Amygdala (tissue), 56 donors: ENCODE measurements around the gene DLGAP4.

ENCODE experiments used
- DNase-seq, 56 donors: peaks; one replicate each; lab custom pipeline; 2025; lab: John Stamatoyannopoulos, UW

Gene DLGAP4

DNA sequence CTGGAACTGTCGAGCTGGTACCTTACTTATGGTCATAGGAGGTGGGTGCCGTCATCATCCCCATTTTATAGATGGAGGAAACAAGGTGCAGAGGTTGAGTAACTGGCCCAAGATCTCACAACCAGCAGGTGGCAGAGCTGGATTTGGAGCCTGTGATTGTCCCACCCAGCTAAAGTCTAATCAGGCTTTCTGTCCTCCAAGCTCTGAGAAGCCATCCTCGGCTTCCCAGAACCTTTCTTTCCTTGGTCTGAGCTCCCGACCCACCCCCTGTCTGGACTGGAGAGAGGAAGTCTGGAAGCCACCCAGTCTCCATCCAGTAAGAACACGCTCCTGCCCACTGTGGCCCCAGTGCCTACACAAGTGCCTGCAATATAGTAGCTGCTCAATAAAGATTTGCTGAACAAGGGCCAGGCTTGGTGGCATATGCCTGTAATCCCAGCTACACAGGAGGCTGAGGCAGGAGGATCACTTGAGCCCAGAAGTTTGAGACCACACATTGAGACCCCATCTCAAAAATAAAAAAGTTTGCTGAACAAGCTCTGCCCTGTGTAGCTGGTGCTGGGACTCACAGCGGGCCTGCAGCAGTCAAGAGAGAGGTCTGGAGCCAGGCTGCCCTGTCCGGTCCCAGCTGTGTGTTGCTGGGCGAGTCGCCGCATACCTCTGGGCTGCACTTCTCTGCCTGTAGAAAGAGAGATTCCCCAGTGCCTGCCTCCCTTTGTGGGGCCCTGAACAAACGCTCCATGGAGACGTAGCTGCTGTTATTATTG is 32.5 kb upstream of the DLGAP4 start:
- peak in 3 of 56 donors; percentile 10 to 23 (median 21) for DNase-seq

DNA sequence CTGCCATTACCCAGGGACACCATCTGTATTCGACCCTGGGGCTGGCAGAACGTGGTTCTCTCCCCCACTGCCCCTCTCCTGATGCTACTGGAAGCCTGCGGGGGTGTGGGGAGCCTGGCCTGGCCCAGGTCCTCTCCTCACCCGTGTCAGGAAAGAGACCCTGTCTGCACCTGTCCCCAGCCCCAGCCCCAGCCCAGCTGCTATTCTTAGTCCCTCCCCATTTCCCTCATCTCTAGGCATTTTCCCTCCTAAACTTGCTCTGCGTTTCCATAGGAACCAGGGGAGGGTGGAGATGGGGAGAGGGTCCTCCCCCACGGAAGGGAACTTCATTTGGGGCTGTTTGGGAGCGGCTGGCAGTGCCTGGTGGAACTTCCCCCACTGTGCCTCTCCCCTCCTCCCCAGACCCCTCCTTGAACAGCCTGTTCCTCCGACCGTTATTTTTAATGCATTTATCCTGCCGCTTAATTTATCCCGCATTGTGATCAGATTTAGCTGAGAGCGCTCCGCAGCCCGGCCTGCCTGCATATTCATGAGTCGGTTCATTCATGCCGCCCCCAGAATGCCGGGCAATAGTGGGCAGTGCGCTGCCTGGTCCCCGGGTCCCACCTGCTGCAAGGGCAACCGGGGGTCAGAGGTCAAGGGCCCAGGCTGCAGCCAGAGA is 31.8 kb upstream of the DLGAP4 start:
- peak in 15 of 56 donors; percentile 7 to 51 (median 29) for DNase-seq

DNA sequence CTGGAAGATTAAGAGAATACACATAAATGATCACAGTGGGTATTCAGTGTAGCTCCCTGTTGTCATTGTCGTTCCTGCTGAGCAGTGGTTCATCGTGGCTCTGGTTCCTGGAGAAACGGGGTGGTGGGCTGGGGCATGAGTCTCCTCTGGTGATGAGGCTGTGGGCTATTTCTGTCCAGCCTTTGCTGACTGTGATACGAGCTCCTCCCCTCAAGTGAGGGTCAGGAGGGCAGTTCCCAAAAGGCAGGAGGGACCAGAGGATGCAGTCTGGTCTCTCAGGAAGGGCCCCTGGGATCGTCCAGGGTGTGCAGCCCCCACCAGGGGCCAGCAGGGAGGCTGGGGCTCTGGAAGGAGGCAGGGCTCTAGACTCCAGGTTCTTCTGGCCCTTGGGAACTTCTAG is 31.1 kb upstream of the DLGAP4 start:
- no peak for DNase-seq

DNA sequence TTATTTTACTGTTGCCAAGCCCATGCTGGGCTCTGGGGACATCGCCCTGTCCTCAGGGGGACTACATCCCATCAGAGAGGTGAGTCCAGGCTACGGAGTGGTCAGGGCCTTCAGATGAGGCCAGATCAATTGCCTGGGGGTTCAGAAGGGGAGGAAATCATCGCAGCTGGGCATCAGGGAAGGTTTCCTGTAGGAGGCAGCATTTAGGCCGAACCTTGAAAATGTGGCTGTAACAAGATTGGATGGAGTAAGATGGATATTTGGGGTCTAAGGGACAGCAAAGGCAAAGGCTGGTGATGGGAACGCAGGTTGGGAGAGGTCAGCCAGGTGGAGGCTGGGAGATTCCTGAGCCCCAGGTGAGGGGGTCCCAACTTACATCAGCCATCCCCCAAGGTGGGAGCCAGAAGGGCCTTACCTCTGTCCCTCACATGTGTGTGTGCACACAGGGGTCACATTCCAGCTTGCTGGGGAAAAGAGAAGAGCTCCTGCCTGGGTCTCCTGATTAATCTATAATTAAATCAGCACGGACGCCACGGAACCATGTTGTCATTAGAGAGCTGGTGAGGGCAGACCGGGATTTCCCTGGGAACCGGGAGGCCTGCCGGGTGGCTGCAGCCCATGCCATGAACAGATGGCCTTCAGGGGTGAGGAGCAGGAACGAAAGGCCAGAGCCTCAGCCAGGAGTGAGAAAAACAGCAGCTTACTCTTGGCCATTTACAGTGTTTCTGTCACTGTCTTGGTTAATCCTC is 30.5 kb upstream of the DLGAP4 start:
- no peak for DNase-seq

DNA sequence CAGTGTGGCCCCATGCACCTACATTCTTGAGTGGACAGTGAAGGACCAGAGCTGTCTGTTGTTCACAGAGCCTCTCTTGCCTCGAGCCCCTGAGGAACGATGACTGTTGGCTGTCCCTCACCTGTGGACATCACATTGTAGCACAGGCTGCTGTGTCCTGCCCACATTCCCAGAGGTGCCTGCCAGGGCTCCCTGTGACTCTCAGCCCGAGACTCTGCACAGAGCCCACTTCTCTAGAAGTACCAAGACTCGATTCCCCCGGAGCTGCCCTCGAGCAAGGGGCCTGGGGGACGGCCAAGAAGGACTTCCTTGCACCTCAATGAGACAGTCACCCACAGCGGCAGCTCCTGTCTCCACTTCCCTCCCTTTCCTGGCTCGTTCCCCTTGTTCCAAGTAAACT is 28.6 kb upstream of the DLGAP4 start:
- no peak for DNase-seq

DNA sequence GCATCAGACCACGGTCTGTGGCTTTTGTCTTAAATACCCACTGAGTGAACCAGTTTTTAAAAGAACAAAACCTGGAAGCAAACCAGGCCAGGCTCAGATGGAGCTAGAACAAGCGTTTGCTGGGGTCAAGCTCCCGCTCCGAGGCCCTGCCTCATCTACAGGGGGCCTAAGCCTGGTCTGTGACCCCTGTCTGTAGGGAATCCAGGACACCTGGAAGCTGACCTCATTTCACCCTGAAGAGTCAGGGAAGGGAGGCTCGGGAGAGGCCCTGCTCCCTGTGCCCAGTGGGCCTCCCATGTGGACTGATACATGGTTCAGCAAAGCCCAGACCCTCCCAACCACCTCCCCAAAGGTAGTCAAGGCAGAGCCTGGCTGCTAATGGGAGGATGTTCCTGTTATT is 26.8 kb upstream of the DLGAP4 start:
- DNase-seq, result no peak

DNA sequence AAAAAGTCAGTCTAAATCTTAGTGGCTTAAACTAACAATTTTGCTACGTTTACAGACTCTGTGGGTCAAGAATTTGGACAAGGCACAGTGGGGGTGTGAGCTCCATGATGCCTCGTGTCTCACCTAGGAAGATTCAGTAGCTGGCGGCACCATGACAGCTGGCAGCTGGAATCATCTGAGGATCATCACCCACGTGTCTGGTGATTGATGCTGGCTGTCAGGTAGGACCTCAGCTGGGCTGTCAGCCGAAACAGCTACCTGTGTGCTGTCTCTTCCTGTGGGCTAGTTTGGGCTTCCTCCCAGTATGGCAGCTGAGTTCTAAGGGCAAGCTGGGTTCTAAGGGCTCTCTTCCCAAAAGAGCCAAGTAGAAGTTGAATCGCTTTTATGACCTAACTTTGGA is 26.4 kb upstream of the DLGAP4 start:
- no peak for DNase-seq

DNA sequence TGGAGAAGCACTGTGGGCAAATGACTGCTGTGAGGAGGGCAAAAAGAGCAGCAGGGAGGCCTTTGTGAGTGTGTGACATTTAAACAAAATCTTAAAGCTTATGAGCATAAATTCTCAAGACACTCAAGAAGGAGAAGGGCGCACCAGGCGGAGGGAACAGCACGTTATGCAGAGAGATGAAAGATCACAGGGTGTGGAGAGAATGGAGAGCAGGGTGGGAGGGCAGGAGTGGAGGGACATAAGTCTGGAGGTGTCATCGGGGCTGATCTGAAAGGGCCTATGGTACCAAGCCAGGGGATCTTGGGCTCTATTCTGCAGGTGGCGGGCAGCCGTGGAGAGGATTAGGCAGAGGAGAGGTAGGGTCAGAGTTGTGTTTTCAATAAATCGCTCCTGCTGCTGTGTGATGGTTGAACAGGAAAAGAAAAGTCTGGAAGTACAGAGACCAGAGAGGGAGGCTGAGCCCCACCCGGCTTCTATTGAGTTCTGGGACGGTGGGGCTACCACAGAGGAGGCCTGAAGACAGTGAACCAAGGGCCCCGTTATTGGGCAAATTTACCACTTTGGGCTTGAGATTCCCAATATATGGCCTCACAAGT is 24.3 kb upstream of the DLGAP4 start:
- DNase-seq, result no peak

DNA sequence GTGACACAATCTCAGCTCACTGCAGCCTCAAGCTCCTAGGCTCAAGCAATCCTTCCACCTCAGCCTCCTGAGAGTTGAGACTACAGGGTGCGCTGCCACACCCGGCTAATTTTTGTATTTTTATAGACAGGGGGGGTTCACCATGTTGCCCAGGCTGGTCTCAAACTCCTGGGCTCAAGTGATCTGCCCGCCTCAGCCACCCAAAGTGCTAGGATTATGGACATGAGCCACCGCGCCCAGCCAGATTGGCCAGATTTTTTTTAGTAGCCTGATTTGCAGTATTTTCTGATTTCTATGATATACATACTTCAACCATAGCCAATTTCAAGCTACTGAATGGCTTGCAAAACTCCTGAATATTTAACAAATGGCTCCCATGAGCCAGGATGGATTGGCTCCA is 21.4 kb upstream of the DLGAP4 start:
- DNase-seq, result no peak

DNA sequence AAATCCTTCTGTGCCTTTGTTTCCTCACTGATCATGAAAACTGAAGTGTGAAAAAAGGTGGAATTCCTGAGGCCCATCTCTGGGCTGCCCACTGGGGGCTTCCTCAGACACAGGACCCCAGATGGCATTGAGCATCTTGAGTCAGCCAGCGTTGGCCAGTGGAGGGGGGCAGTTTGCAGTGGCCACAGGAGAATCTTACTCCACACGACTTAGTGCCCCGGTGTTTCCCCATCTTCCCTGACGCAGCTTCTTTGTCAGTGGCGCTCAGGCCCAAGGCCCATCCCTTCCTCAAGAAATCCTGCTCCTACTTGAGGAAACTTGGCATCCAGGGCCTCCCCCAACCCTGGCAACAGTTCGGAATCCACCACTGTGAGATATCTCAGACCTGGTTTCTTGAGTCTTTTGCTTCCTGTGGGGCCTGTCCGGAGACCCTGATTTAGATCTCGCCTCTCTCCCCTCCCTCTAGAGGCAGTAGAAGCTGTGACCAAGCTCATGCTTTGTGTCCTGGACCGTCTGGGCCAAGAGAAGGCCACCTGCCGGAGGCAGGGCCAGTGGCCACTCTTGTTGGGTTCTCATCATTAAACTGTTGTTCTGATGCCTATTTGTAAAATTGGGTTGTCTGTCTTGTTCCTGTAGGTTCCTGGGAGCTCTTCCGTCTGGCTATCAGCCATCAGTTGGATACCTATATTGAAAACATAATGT is 20.2 kb upstream of the DLGAP4 start:
- no peak for DNase-seq

DNA sequence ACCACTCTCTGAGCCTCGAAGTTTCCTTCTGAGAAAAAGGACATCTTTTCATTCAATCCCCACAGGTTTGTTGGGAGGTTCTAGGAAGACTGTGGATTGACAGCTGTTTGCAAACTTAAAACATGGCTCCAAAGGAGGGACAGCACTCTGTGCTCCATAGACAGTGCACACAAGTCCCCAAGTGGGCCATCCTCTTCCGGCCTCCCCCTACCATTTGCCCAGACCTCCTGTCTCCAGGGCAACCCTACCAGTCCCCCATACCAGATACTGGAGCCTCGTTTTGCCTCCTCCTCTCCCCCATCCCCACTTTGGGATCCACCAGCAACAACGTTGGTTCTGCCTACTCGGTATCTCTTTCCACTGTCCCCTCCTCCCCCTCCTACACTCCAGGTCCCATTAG is 8.5 kb upstream of the DLGAP4 start:
- DNase-seq, result no peak

DNA sequence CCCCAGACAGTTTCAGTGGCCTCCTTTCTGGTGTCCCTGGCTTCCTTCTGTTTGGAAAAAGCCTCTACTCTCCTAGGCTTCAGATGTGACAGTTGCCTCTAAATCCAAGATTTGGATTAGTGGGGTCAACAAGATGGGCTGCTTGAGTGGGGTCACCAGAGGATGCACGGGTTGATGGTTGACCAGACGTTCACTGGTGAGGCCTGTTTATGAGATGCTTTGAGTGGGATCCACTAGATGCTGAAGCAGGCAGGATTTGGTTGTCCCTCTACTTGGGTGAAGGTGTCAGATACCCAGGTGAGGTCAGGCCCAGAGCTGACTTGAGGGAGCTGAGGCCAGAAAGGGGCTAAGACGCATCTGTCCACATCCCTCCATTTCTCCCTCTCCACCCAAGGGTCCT is 8.1 kb upstream of the DLGAP4 start:
- DNase-seq, result no peak

DNA sequence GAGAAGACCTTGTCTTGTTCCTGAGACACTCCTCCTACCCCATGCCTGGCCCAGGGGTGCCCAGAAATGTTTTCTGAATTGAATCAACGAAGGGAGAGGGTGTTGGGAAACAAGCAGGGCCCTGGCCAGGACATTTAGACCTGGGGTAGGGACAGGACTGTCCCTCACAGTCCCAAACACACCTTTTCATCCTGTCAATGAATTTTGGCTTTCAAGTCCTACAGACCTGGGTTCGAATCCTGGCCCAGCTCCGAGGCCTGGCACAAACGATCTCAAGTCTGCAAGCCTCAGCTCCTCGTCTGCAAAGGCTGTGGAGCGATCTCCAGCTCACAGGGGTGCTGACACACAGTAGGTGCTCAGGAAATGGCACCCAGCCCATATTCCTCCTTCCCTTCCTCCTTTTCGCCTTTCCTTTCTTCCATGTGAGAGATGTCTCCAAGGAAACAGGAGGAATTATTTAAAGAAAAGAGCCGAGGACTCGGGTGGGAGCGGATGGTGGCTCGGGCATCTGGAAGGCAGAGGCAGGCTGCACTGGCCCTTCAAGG is 7.3 kb upstream of the DLGAP4 start:
- DNase-seq, result no peak

DNA sequence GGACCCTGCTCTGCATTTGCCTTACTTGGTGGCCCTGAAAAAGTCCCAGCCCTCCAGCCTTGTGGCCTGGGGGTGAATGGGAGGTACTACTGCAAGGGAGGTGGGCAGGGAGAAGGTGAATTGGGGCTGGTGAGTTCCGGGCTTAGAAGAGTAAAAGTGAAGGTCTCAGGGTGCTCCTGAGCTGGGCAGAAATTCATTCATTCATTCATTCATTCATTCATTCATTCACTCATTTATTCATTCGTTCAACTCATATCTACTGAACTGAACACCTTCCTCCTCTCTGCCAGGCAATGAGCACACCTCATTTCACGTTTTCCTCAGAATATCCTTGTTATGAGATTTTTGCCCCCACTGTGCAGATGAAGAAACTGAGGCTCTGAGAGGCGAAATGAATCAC is 6.7 kb upstream of the DLGAP4 start:
- DNase-seq, result no peak

DNA sequence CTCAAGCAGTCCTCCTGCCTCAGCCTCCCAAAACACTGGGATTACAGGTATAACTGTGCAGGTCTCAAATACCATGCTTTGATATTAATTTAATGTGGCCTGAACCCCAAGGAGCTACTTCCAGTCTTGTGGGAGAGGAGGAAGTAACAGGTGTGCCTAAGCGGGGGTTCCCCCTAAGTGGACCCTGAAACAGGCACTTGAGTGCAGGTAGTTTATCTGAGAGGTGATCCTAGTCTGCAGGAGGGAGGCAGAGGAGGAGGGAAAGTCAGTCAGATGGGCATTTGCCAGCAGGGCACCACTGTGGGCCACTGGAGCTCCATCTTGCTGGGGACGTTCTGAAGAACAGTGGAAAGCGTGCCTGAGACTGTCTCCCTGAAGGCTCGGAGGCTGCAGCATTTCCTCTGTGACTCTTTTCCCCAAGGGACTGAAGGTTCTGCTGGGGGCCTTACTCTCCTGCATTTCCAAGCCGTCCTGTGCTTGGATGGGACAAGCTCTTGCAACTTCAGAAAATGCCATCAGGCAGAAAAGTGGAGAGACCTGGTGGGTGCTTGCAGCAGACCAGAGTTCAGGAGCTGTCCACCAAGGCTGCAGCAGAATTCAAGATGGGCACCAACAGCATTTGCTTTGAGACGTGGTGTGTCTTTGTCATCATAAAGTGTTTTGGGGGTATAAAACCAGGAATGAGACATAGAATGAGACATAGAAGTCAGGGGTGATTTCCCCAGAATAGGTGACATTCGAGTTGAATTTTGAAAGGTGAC is 4.6 kb upstream of the DLGAP4 start:
- no peak for DNase-seq

DNA sequence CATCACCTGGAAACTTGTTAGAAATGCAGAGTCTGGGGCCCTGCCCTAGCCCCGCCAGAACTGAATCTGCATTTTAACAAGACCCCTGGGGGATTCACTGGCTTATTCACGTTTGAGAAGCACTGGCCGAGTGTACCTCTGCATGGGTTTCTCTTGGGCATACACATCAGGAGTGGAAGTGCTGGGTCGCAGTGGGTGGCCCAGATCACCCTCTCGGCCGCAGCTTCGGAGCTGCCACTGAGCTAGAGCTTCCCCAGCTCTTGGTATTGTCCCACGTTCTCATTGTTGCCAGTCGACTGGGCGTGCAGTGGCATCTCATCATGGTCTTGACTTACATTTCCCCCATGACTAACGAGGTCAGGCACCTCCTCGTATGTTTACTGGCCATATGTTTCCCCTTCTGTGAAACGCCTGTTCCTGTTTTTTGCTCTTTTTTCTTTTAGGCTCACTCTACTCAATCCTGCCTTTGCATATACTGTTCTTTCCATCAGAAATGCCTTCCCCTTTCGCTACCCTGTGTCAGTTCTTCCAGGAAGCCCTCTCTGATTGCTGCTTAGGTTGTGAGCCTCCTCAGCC is 3.0 kb upstream of the DLGAP4 start:
- DNase-seq, result no peak

DNA sequence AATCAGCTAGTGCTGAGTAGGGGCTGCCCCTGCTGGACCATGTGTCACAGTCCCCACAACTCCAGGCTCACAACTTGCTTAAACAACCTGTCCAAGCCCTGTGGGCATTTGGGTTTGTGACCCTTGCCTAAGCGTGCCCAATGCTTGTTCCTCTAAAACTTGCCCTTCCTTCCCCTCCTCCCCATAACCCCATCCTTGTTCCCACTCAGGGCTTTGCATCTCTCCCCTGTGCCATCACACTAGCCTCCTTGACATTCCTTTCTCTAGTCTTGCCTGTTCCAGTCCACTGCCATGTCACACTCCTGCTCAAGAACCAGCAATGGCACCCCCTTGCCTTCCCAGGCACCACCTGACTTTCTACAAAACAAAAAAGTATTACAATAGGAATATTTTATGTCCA is 2.3 kb upstream of the DLGAP4 start:
- DNase-seq, result no peak

DNA sequence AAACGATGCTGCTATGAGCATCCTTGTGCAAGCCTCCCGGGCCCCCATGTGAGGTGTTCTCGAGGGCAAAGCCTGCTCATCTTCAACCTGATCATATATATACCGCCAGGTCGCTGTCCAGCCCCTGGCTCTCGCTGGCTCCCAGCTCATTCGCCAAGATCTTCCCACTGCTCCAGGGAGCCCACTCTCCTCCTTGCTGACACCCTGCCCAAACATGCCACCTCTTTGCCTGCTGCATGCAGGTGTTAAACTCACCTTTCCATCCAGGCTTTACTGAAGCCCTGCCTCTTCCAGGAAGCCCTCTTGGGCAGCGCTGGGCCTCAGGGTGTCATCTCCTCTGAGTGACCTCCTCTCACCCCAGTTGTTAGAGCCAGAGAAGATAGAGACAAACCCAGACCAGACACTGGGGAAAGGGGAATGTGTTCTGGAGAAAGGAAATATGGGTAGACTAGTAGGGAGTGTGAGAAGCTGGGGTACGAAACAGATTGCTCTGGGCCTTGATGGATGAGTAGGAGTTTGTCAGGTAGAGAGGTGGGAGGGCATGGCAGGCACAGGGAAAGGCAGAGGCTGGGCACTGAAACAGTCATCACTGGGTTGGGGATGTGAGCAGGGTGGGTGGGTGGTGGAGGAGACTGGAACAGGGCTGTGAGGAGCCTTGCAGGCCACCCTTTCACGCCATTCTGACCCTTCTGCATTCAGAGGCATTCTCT is 1.2 kb upstream of the DLGAP4 start:
- DNase-seq, result no peak
